ENCODE data around the gene PSG4.
"Not testable (repeated sequence)": the region's sequence is repeated elsewhere in the genome, so short reads cannot be mapped to it uniquely, and the experiment has no call there.

Gene PSG4

DNA sequence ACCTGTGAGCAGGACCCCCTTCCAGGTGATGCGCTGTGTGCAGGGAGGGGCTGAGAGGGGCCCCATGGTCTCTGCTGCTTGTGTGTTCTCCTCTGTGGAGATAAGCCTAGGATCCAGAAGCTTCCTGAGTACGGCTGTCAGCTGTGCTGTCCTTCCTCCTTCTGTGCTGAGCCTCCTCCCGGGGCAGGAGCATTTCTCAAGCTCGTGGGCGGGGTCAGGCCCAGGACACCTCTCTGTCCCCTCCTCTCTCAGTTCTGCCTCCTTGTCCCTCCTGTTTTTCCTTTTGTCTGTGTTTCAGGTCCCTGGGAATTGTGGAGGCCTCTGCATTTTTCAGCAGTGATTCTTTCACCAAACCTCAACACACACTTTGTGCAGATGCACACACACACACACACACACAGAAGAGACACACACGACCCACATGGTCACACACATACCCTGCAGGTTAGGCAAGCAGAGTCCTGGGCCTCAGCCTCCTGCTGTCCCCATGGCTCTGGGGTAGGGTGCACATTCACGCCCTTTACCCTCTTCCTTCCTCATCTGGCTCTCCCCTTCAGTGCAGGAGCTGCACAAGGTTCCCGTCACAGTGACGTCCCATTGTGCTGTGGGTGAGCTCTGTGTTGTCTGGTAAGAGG lies at the start of gene PSG4:
TSS of gene PSG4 (minus strand) at position 168 of the 635 bp plus-strand sequence. CDS start at position 66, 102 bp downstream.
- DNase-seq: not testable (repeated sequence)

GRCh38 chr19:43251428-43251827 lies 46.0 kb upstream of the PSG4 start:
- not testable (repeated sequence) for DNase-seq

- not testable (repeated sequence) for DNase-seq
Measured at GRCh38 chr19:43250296-43250695, 44.9 kb upstream of the PSG4 start.

DNA sequence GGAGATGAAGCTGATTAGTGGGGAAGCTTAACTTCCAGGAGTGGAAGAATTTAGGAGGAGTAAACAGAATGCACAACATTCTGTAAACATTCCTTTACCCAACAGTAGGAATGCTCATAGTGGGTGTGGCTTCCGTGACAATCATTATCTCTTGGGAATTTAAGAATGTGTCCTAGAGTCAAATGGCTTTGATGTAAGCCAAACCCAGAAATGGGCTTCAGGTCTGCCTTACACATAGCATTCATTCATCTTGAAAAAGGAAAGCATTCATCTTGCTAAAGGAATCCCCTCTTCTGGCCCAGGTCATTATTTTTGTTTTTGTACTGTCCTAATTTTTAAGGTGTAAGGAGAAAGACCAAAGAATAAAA lies 43.2 kb upstream of the PSG4 start:
- not testable (repeated sequence) for DNase-seq

- not testable (repeated sequence) for DNase-seq
Measured at GRCh38 chr19:43247243-43247880, 41.9 kb upstream of the PSG4 start.

GRCh38 chr19:43245848-43246247 lies 40.4 kb upstream of the PSG4 start:
- DNase-seq: not testable (repeated sequence)

GRCh38 chr19:43242211-43242610 lies 36.8 kb upstream of the PSG4 start:
- DNase-seq: not testable (repeated sequence)

DNA sequence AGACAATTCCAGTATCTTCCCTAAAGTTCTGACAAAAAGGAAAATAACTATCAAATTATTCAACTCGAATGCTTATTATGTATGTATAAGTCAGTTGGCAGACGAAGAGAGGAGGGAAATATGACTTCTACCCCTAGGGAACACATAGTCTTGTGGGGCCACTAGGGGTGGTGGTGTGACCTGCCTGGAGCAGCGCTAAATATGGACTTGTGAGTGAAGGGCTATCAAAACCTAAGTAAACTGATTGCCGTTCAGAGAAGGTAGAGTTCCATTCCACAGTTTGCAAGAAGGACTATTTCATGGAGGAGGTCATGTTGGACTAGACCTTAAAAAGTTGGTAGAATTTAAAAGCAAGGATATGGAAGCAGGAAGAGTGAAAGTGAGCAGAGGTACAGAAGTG lies 32.8 kb upstream of the PSG4 start:
- DNase-seq: not testable (repeated sequence)

GRCh38 chr19:43235686-43236085 lies 30.2 kb upstream of the PSG4 start:
- not testable (repeated sequence) for DNase-seq

- DNase-seq: no peak
Measured at GRCh38 chr19:43229315-43229714, 23.9 kb upstream of the PSG4 start.

DNA sequence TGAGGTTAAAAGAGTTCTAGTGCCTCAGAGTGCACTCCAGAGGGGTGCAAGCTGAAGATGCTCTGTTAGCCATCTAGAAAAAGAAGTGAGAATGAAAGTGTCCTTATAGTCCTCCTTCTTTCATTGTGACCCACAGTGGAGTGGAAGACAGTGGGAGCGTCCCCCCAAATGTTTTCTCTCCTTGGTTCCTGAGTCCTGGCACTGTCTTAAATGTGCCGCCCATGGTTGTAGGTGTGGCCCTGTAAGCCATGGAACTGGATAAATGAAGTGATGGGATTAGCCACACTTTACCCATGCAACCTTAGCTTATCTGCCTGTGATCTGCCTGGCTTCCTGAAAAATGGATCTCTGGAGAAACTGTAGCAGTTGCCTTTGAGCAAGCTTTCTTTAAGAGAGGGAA lies 23.3 kb upstream of the PSG4 start:
- not testable (repeated sequence) for DNase-seq

DNA sequence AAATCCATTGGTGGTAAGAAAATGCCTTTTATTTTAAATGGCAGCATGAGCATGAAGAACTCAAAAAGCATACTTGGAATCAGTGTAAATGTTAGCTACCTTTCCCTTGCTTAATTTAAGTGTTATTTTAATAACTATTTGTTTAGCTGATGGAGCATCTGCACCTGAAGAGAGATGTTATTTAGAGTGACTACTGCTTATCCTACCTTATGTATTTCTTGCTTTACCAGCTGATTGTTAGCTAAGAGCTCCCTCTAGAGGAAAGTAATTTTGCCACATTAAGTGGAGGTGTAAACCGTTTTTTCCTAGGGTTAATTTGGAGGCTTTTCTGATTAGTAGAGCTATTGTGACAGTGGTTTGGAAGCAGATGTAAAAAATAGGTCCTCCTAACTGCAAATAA lies 21.5 kb upstream of the PSG4 start:
- not testable (repeated sequence) for DNase-seq

DNA sequence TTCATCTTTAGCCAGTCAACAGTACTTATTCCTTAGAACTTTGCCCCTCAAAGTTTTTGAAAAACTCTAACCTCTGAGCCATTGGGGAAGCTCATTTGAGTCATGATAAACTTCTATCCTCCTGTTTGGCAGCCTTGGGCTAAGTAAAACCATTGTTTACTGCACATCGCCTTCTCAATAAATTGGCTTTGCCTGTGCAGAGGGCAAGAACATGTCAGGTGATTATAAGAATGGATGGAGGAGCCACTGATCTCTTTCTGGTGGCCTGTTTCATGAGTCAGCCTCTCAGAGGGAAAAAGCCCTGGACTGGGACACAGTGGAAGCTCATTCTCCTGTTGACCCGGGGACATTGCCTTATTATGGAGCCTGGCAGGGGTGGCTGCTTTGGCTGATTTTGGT lies 19.4 kb upstream of the PSG4 start:
- no peak for DNase-seq

DNA sequence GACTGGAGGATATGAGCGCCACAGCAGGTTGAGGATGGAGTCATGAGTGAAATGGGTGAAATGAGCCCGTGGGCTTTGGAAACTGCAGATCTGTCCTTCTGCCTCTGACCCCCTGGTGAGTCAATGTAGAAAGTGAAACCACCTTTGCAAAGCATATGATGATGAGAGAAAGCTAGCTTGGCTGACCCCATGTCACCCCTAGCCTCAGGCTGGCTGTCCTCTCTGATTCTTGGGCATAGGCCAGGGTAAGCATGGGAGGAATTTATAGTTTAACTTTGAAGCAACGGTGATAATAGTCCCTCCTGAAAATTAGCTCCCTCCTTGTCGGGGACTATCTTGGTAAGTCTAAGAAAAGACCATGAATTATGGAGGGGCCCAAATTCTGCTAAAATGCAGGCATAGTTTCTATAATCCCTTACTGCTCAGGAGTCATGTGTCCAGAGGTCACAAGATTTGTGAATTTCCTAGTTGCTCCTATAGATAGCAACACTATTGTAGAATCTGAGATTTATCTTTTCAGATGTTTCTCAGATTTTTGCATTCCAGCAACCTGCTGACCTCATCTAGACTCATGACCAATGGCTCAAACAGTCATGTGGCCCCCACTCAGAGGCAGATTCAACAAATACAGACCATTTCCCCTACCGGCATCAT lies 18.9 kb upstream of the PSG4 start:
- DNase-seq: not testable (repeated sequence)

DNA sequence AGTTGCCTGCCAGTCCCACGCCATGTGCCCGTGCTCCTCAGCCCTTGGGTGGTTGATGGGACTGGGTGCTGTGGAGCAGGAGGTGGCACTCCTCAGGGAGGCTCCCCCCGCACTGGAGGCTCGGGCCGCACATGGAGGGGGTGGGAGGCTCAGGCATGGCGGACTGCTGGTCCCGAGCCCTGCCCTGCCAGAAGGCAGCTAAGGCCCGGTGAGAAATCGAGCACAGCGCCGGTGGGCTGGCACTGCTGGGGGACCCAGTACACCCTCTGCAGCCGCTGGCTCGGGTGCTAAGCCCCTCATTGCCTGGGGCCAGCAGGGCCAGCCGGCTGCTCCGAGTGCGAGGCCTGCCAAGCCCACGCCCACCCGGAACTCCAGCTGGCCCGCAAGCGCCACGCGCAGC lies 16.5 kb upstream of the PSG4 start:
- DNase-seq: not testable (repeated sequence)

GRCh38 chr19:43219136-43219535 lies 13.7 kb upstream of the PSG4 start:
- DNase-seq: not testable (repeated sequence)

DNA sequence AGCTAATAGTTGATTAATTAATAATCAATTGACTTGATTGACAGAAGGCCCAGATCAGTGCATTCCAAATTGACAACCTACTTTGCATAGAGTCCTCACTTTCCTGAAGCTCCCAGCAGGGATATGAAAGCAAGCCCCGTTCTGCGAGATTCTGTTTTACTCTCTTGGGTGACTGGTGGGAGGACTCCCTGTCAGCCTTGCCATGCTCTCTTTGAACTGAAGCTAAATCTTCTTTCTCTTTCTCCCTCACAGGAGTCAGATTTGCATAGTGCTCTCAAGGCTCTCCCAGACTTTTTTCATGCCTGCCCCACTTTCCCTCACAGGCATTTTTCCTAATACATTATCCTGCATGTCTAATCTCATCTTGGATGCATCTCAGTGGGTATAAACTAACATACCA lies 10.4 kb upstream of the PSG4 start:
- DNase-seq: not testable (repeated sequence)

DNA sequence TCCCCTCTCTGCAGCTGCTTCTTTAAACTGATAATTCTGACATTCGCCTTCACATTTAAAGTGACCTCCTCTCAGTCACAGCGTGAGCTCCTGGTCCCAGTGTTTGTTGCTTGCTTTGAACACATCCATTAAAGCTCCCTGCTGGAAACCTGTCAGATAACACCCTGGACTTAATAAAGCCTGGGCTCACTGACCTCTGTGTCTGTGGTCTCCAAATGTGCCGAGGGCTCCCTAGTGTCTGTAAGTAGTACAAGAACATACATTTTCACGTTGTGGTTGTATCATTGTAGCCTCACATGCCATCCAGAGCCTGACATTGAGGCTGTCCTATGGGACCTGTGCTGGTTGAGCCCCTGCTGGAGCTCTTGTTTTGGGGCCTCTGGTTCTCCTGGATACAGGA lies 2.6 kb upstream of the PSG4 start:
- no peak for DNase-seq

DNA sequence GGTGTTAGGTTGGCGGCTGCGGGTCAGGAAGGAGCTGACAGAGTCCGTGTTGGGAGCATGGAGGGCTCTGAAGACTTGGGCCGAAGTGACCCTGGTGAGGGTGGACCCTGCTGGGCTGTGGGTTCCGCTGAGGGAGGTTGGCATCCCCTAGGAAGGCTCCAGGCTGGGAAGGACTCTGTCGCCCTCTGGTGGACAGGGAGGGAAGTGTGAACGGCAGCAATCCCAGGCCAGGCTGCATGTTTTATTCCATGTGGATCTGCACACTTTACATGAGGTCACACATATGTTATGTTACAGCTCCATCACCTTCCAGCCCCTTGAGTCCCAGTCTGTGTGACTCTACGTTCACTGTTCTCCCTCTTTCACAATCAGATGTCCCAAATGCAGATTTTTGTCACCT lies 1.7 kb upstream of the PSG4 start:
- not testable (repeated sequence) for DNase-seq

DNA sequence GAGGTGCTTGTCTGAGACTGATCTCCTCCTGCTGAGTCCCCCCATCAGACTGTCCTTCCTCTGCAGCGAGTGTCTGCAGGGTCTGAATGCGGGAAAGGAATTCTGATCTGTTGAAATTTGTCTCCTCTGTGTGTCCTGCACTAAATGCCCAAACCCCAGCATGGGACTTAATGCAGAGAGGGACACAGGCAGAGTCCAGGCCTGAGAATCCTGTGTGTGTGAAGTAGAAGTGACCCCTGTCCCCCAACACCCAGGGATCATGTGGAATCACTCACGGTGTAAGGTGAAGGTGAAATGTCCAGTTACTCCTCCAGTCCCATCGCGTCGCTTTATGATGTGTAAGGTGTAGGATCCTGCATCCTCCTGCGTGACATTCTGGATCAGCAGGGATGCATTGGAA lies 1.8 kb downstream of the PSG4 start:
- not testable (repeated sequence) for DNase-seq

DNA sequence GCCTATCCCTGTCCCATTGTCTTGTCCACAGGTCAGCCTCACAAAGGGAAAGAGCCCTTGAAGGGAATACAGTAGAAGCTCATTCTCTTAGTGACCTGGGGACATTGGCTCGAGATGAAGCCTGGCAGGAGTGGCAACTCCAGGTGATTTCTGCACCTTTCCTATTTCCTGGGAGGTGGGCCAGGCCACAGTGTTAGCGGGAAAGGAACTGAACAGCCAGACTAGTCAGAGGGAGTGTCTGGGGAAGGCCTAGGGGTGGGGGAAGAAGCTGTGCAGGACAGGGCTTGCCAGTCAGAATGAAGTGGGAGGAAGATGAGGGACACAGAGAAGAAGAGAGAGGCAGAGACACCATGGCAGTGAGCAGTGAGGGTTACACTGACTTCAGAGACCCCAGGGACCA lies 3.5 kb downstream of the PSG4 start:
- not testable (repeated sequence) for DNase-seq

GRCh38 chr19:43201337-43201801 lies 4.1 kb downstream of the PSG4 start:
- not testable (repeated sequence) for DNase-seq

- DNase-seq: not testable (repeated sequence)
Measured at GRCh38 chr19:43198686-43199419, 6.6 kb downstream of the PSG4 start.
